IMR-90 (cell line): ENCODE data around the gene CD99. TPM values are rescaled to one million over a fixed set of nuclear protein-coding genes. Genes with fewer than 3 reads are reported as not detected.
A peak's percentile ranks its signal among the peaks of the same experiment; 100 is the strongest.

Experiments used
- ATAC-seq: fragments of 200-7000 bp; cut with Tn5 transposase; 2 replicates; pipeline ENCODE4 v1.9.1; 2020; ENCODE audit warnings: low read depth, mild to moderate bottlenecking, moderate library complexity
- BruUV-seq: library from RNA; stranded (reverse); fragments of 400-500 nt; replicated peaks from 2 replicates; lab custom pipeline; 2021; lab: Mats Ljungman, UMichigan
- CTCF ChIA-PET: fragments of 300-600 bp; formaldehyde crosslinking; extraction: SDS; loops from one replicate; lab custom pipeline; 2021; ENCODE audit warnings: antibody characterized with exemption; lab: Yijun Ruan, JAX
- POLR2A ChIA-PET: fragments of 300-600 bp; sonication (Branson Sonifier 250); formaldehyde crosslinking; loops from one replicate; lab custom pipeline; 2022; ENCODE audit warnings: antibody characterized with exemption; ENCODE audit not compliant: unreplicated experiment; lab: Charles Lee
- DNase-seq: peaks from one replicate; pipeline ENCODE4 v3.0.0; 2013
- H2AFZ ChIP-seq: replicated peaks from 2 replicates; pipeline ENCODE3; 2013; ENCODE audit warnings: low read length, mild to moderate bottlenecking; ENCODE audit not compliant: poor library complexity
- H2AK5ac ChIP-seq: 2 replicates; pipeline ENCODE4 v1.6.1; 2013; ENCODE audit warnings: low read depth, low read length, inconsistent platforms
- H2AK9ac ChIP-seq: replicated peaks from 2 replicates; pipeline ENCODE3; 2013; ENCODE audit warnings: mild to moderate bottlenecking, low read depth, low read length, moderate library complexity; ENCODE audit not compliant: poor library complexity
- H2BK120ac ChIP-seq: 2 replicates; pipeline ENCODE4 v1.6.1; 2013; ENCODE audit warnings: low read depth, low read length, inconsistent platforms
- H2BK15ac ChIP-seq: 3 replicates; pipeline ENCODE4 v1.6.1; 2013; ENCODE audit warnings: low read depth, low read length, inconsistent platforms
- H2BK20ac ChIP-seq: 2 replicates; pipeline ENCODE4 v1.6.1; 2013; ENCODE audit warnings: low read depth, mild to moderate bottlenecking, inconsistent platforms, low read length, moderate library complexity
- H2BK5ac ChIP-seq: 2 replicates; pipeline ENCODE4 v1.6.1; 2013; ENCODE audit warnings: mild to moderate bottlenecking, low read depth, low read length, inconsistent platforms; ENCODE audit not compliant: poor library complexity, severe bottlenecking
- H3K14ac ChIP-seq: replicated peaks from 2 replicates; pipeline ENCODE4 v1.6.1; 2013; ENCODE audit warnings: low read depth, low read length, inconsistent platforms
- H3K18ac ChIP-seq: 2 replicates; pipeline ENCODE4 v1.6.1; 2013; ENCODE audit warnings: low read depth, low read length, control low read depth
- H3K23ac ChIP-seq: 2 replicates; pipeline ENCODE4 v1.6.1; 2013; ENCODE audit warnings: low read depth, low read length, inconsistent platforms
- H3K27ac ChIP-seq: 2 replicates; pipeline ENCODE4 v1.5.1; 2013; ENCODE audit warnings: mild to moderate bottlenecking, control low read depth, low read length; ENCODE audit not compliant: insufficient read depth
- H3K27me3 ChIP-seq: 2 replicates; pipeline ENCODE4 v1.6.1; 2013; ENCODE audit warnings: low read length; ENCODE audit not compliant: control insufficient read depth, insufficient read depth
- H3K36me3 ChIP-seq: 2 replicates; pipeline ENCODE4 v1.6.1; 2013; ENCODE audit warnings: low read length, mixed read lengths; ENCODE audit not compliant: control insufficient read depth, insufficient read depth
- H3K4ac ChIP-seq: 2 replicates; pipeline ENCODE4 v1.6.1; 2013; ENCODE audit warnings: low read depth, low read length, inconsistent platforms
- H3K4me1 ChIP-seq: 2 replicates; pipeline ENCODE4 v1.6.1; 2013; ENCODE audit warnings: low read length, mixed read lengths; ENCODE audit not compliant: control insufficient read depth, insufficient read depth
- H3K4me2 ChIP-seq: 2 replicates; pipeline ENCODE4 v1.6.1; 2013; ENCODE audit warnings: low read depth, mild to moderate bottlenecking, control low read depth, low read length, moderate library complexity
- H3K4me3 ChIP-seq: 2 replicates; pipeline ENCODE4 v1.5.1; 2013; ENCODE audit warnings: low read depth, mild to moderate bottlenecking, control low read depth, low read length, moderate library complexity; ENCODE audit not compliant: insufficient read depth
- H3K56ac ChIP-seq: 2 replicates; pipeline ENCODE4 v1.6.1; 2013; ENCODE audit warnings: low read length, inconsistent platforms; ENCODE audit not compliant: insufficient read depth; ENCODE audit errors: extremely low read depth
- H3K79me1 ChIP-seq, 2 experiments: 2 replicates each; pipeline ENCODE4 v1.6.1; 2013; ENCODE audit warnings: low read length in 2 of 2, inconsistent platforms in 1 of 2, low read depth in 1 of 2
- H3K9ac ChIP-seq: 2 replicates; pipeline ENCODE4 v1.6.1; 2013; ENCODE audit warnings: low read depth, low read length, control low read depth
- H3K9me1 ChIP-seq: 2 replicates; pipeline ENCODE4 v1.6.1; 2013; ENCODE audit warnings: low read length, inconsistent platforms; ENCODE audit not compliant: insufficient read depth
- H3K9me3 ChIP-seq: 2 replicates; pipeline ENCODE4 v1.6.1; 2013; ENCODE audit warnings: low read length; ENCODE audit not compliant: control insufficient read depth, insufficient read depth
- H4K20me1 ChIP-seq: 2 replicates; pipeline ENCODE4 v1.6.1; 2013; ENCODE audit warnings: low read length, inconsistent platforms; ENCODE audit not compliant: insufficient read depth
- H4K5ac ChIP-seq: 2 replicates; pipeline ENCODE4 v1.6.1; 2013; ENCODE audit warnings: mild to moderate bottlenecking, low read depth, low read length, control low read depth
- H4K8ac ChIP-seq, 2 experiments: 2 replicates each; pipeline ENCODE4 v1.6.1; 2013; ENCODE audit warnings: low read depth in 2 of 2, low read length in 2 of 2, control low read depth in 1 of 2, inconsistent platforms in 1 of 2
- H4K91ac ChIP-seq: 2 replicates; pipeline ENCODE4 v1.6.1; 2013; ENCODE audit warnings: low read depth, low read length, inconsistent platforms; ENCODE audit not compliant: insufficient read depth
- WGBS, 2 experiments: methylation state at CpG; one replicate each; pipeline versions ENCODE4 v1.1.5 to v1.1.7; 2013; ENCODE audit warnings: missing lambda C conversion rate in 2 of 2; ENCODE audit not compliant: insufficient read length in 1 of 2; ENCODE audit errors: extremely low coverage in 2 of 2; 5-methylcytosine and 5-hydroxymethylcytosine counted together
- dilution Hi-C: fragments of 300-500 bp; cut with HindIII; formaldehyde crosslinking; loops from one replicate; pipeline ENCODE4 v1.14.3; 2018; ENCODE audit warnings: low sequenced_read_pairs; ENCODE audit not compliant: unreplicated experiment
- in situ Hi-C: fragments of 300-500 bp; cut with MboI; formaldehyde crosslinking; loops from 3 replicates; pipeline ENCODE4 v1.14.3; 2019; ENCODE audit warnings: low sequenced_read_pairs, inconsistent platforms, mixed read lengths
- intact Hi-C: fragments of 100-400 bp; cut with micrococcal nuclease; formaldehyde crosslinking; loops from 2 replicates; pipeline ENCODE4 v1.10.0; 2022
- polyA plus RNA-seq, 3 experiments: library from polyadenylated mRNA; depleted of rRNA; stranded (reverse); fragments of >200 nt; gene quantifications; 2 replicates each; pipeline ENCODE4 v1.2.3, GENCODE V29; 2012; ENCODE audit warnings: low replicate concordance in 1 of 3
- total RNA-seq: library from RNA; depleted of rRNA; stranded (reverse); fragments of >200 nt; gene quantifications from 2 replicates; pipeline ENCODE4 v1.2.3, GENCODE V29; 2012
- TF ChIP-seq, protein P1 (sequence below): conservative IDR thresholded peaks from 2 replicates; pipeline ENCODE4 v1.5.1; 2012; ENCODE audit warnings: mild to moderate bottlenecking, low read depth, low read length, improper control_type of control experiment
- TF ChIP-seq, protein P2 (sequence below): fragments of 150-350 bp; IDR thresholded peaks from 2 replicates; pipeline ENCODE4 v1.6.1; 2016; ENCODE audit warnings: low read depth, mild to moderate bottlenecking, low read length, moderate library complexity, borderline replicate concordance

The CD99 gene
- total and polyA plus RNA-seq, 2 of the 4 experiments (the other 2 are of a cell fraction), result 102 to 369 TPM

DNA sequence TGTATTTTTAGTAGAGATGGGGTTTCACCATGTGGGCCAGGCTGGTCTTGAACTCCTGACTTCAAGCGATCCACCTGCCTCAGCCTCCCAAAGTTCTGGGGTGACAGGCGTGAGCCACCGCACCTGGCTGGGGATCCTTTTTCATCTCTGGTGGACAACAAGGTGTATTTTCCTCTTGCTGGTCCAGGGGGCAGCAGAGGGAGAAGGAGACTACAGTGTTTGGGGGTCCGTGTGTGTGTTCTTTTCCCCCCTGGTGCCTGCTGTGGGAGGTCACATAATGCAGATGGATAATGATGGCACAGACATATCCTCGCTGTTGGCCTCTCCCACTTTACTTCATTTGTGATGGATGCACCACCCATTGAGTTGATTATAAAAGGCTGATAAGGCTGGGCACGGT, 39.0 kb upstream of the CD99 start:
- Histone ChIP-seq H3K79me1 (no peaks in the 10 kb centered on the region), H3K36me3 (no peaks in the 10 kb centered on the region), H3K27ac (no peak overlapping the region), H3K18ac (no peak overlapping the region), H2BK15ac (no peak overlapping the region), H2AK9ac (no peak overlapping the region), H3K23ac (no peak overlapping the region), H4K91ac (no peak overlapping the region), H2BK20ac (no peak overlapping the region), H3K27me3 (no peaks in the 10 kb centered on the region), H3K4me2 (no peak overlapping the region), H3K56ac (no peak overlapping the region), H4K20me1 (no peaks in the 10 kb centered on the region), H4K8ac (no peak overlapping the region), H3K14ac (no peak overlapping the region), H2BK5ac (no peak overlapping the region), H3K9me3 (no peaks in the 10 kb centered on the region), H2AFZ (no peak overlapping the region), H4K5ac (no peak overlapping the region), H3K4me1 (no peaks in the 10 kb centered on the region), H3K9ac (no peak overlapping the region), H3K4ac (no peak overlapping the region), H2BK120ac (no peak overlapping the region), H3K4me3 (no peak overlapping the region), H2AK5ac (no peak overlapping the region), H3K9me1 (no peaks in the 10 kb centered on the region)
- ATAC-seq (no peak), DNase-seq (no peak)
- BruUV-seq, result no TSS peak
- dilution Hi-C loops, result no loop called here
- ChIA-PET CTCF (no interaction called here), POLR2A (no interaction called here)
- in situ Hi-C loops, result no loop called here
- intact Hi-C loops, result no loop called here
- TF ChIP-seq, protein P1, sequence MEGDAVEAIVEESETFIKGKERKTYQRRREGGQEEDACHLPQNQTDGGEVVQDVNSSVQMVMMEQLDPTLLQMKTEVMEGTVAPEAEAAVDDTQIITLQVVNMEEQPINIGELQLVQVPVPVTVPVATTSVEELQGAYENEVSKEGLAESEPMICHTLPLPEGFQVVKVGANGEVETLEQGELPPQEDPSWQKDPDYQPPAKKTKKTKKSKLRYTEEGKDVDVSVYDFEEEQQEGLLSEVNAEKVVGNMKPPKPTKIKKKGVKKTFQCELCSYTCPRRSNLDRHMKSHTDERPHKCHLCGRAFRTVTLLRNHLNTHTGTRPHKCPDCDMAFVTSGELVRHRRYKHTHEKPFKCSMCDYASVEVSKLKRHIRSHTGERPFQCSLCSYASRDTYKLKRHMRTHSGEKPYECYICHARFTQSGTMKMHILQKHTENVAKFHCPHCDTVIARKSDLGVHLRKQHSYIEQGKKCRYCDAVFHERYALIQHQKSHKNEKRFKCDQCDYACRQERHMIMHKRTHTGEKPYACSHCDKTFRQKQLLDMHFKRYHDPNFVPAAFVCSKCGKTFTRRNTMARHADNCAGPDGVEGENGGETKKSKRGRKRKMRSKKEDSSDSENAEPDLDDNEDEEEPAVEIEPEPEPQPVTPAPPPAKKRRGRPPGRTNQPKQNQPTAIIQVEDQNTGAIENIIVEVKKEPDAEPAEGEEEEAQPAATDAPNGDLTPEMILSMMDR, result 0 out of 2 replicates have a peak, but pooled peaks have one; percentile 23
- TF ChIP-seq, protein P2, sequence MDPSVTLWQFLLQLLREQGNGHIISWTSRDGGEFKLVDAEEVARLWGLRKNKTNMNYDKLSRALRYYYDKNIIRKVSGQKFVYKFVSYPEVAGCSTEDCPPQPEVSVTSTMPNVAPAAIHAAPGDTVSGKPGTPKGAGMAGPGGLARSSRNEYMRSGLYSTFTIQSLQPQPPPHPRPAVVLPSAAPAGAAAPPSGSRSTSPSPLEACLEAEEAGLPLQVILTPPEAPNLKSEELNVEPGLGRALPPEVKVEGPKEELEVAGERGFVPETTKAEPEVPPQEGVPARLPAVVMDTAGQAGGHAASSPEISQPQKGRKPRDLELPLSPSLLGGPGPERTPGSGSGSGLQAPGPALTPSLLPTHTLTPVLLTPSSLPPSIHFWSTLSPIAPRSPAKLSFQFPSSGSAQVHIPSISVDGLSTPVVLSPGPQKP, result no peak
- WGBS, 2 experiments, result 100% methylated on average over 1 of the region's 6 CpGs; no CpG with 5 or more reads in 1 of the 2 experiments
